Naive thymus-derived CD4-positive, alpha-beta T cell (primary cell): ENCODE results near the gene GATAD1. TPM values are rescaled to one million over a fixed set of nuclear protein-coding genes. Genes with fewer than 3 reads are reported as not detected.
"Not testable (repeated sequence)": the region's sequence is repeated elsewhere in the genome, so short reads cannot be mapped to it uniquely, and the experiment has no call there.

Source experiments
- ATAC-seq: fragments of 150-1000 bp; cut with Tn5 transposase; 2 replicates; pipeline ENCODE4 v1.10.0; 2021; ENCODE audit warnings: mild to moderate bottlenecking, moderate library complexity
- CTCF ChIA-PET: fragments of 350-600 bp; sonication (Branson Sonifier 250); formaldehyde crosslinking; loops from one replicate; lab custom pipeline; 2021; ENCODE audit warnings: antibody characterized with exemption; lab: Charles Lee
- POLR2A ChIA-PET: fragments of 350-600 bp; sonication (Branson Sonifier 250); formaldehyde crosslinking; loops from one replicate; lab custom pipeline; 2021; ENCODE audit warnings: antibody characterized with exemption, inconsistent platforms; lab: Charles Lee
- DNase-seq, 9 donors: peaks; one replicate each; pipeline versions ENCODE4 v3.0.0 to v3.0.0-alpha.2; 2020 to 2022; ENCODE audit warnings: mixed read lengths in 1 of 9
- H3K27ac ChIP-seq: one replicate; pipeline ENCODE4 v1.7.0; 2013; ENCODE audit warnings: mild to moderate bottlenecking, low read depth, low read length, moderate library complexity
- H3K27me3 ChIP-seq, 2 donors: one replicate each; pipeline ENCODE4 v1.7.0; 2013; ENCODE audit warnings: low read length in 2 of 2, mild to moderate bottlenecking in 2 of 2, moderate library complexity in 2 of 2; ENCODE audit not compliant: control insufficient read depth in 2 of 2, insufficient read depth in 2 of 2
- H3K36me3 ChIP-seq, 3 experiments: 1 replicate in 2 of 3; 2 replicates in 1 of 3; pipeline ENCODE4 v1.7.0; 2013; ENCODE audit warnings: low read length in 3 of 3, mild to moderate bottlenecking in 3 of 3, moderate library complexity in 1 of 3; ENCODE audit not compliant: insufficient read depth in 3 of 3, control insufficient read depth in 2 of 3
- H3K4me1 ChIP-seq, 2 donors: one replicate each; pipeline ENCODE4 v1.7.0; 2013; ENCODE audit warnings: low read length in 2 of 2, mild to moderate bottlenecking in 2 of 2, moderate library complexity in 1 of 2; ENCODE audit not compliant: control insufficient read depth in 2 of 2, insufficient read depth in 2 of 2
- H3K4me3 ChIP-seq: 2 replicates; pipeline ENCODE4 v1.7.0; 2013; ENCODE audit warnings: mild to moderate bottlenecking, low read length
- H3K9me3 ChIP-seq, 3 experiments: 1 replicate in 2 of 3; 2 replicates in 1 of 3; pipeline ENCODE4 v1.7.0; 2013; ENCODE audit warnings: low read length in 3 of 3; ENCODE audit not compliant: control insufficient read depth in 2 of 3
- H3K27ac Mint-ChIP-seq, 9 donors: one replicate each; pipeline ENCODE4 v1.8.0; 2020 to 2022; ENCODE audit warnings: mixed read lengths in 9 of 9, mild to moderate bottlenecking in 8 of 9, moderate library complexity in 5 of 9, inconsistent platforms in 2 of 9
- H3K27me3 Mint-ChIP-seq, 5 donors: one replicate each; pipeline ENCODE4 v1.8.0; 2021 to 2022; ENCODE audit warnings: mixed read lengths in 5 of 5, mild to moderate bottlenecking in 1 of 5
- H3K36me3 Mint-ChIP-seq, 5 donors: one replicate each; pipeline ENCODE4 v1.8.0; 2020 to 2022; ENCODE audit warnings: mixed read lengths in 5 of 5, mild to moderate bottlenecking in 3 of 5, inconsistent platforms in 1 of 5
- H3K4me1 Mint-ChIP-seq, 7 donors: one replicate each; pipeline ENCODE4 v1.8.0; 2020 to 2022; ENCODE audit warnings: mixed read lengths in 7 of 7, mild to moderate bottlenecking in 3 of 7, inconsistent platforms in 1 of 7
- H3K4me3 Mint-ChIP-seq, 10 donors: one replicate each; pipeline ENCODE4 v1.8.0; 2020 to 2022; ENCODE audit warnings: mild to moderate bottlenecking in 10 of 10, mixed read lengths in 10 of 10, moderate library complexity in 6 of 10, inconsistent platforms in 2 of 10
- H3K9me3 Mint-ChIP-seq, 11 donors: one replicate each; pipeline ENCODE4 v1.8.0; 2020 to 2022; ENCODE audit warnings: mixed read lengths in 11 of 11, mild to moderate bottlenecking in 4 of 11, inconsistent platforms in 1 of 11, moderate library complexity in 1 of 11
- intact Hi-C, 2 donors: fragments of 100-400 bp; cut with micrococcal nuclease; formaldehyde crosslinking; loops; one replicate each; pipeline ENCODE4 v1.15.1; 2023
- polyA plus RNA-seq, 2 donors: library from polyadenylated mRNA; unstranded; fragments of 300-500 nt; fragmentation: Illumina TruSeq; gene quantifications; one replicate each; pipeline ENCODE4 v1.2.3, GENCODE V29; 2021
- total RNA-seq, 6 experiments: library from RNA in 5 of 6; stranded (reverse) in 5 of 6; gene quantifications; 1 replicate in 5 of 6; 2 replicates in 1 of 6; pipeline ENCODE4 v1.2.3 and lab custom pipeline; 2021 to 2026

Gene GATAD1
- total and polyA plus RNA-seq, 7 experiments from 2014 or later, result 5.3 to 34.7 (median 22.3) TPM

- intact Hi-C loops, result no loop called here
- Mint-ChIP-seq H3K4me1 (peaks cover 0 to 6% (median 0%) of the 10 kb centered on the region in 7 donors), H3K9me3 (no peaks in the 10 kb centered on the region), H3K27me3 (peaks cover 0 to 7% (median 5%) of the 10 kb centered on the region in 5 donors), H3K4me3 (no peak overlapping the region), H3K36me3 (no peaks in the 10 kb centered on the region), H3K27ac (no peak overlapping the region)
- Histone ChIP-seq H3K27ac (no peak overlapping the region), H3K4me1 (no peaks in the 10 kb centered on the region), H3K27me3 (no peaks in the 10 kb centered on the region), H3K9me3 (no peaks in the 10 kb centered on the region), H3K4me3 (no peak overlapping the region), H3K36me3 (no peaks in the 10 kb centered on the region)
- ATAC-seq (no peak), DNase-seq (no peak)
- ChIA-PET CTCF (no interaction called here), POLR2A (no interaction called here)
Measured at GRCh38 chr7:92433019-92433418, 14.3 kb upstream of the GATAD1 start.

- Histone ChIP-seq H3K36me3 (no peaks in the 10 kb centered on the region), H3K27me3 (no peaks in the 10 kb centered on the region), H3K4me1 (no peaks in the 10 kb centered on the region), H3K4me3 (no peak overlapping the region), H3K9me3 (no peaks in the 10 kb centered on the region), H3K27ac (no peak overlapping the region)
- DNase-seq, result no peak
- intact Hi-C loops, result no loop called here
- Mint-ChIP-seq H3K4me3 (no peak overlapping the region), H3K27ac (peak overlapping the region in 2 of 9 donors; percentile 46 to 59), H3K27me3 (peaks cover 0 to 11% (median 0%) of the 10 kb centered on the region in 5 donors), H3K4me1 (no peaks in the 10 kb centered on the region), H3K9me3 (no peaks in the 10 kb centered on the region), H3K36me3 (no peaks in the 10 kb centered on the region)
- POLR2A ChIA-PET, result no interaction called here
- no peak for ATAC-seq
- CTCF ChIA-PET, result interaction anchor here (0.6 kb wide), 2 partner anchors 29 to 151 kb away, joined by 4 to 6 read pairs; no protein-coding TSS in a partner anchor
Measured at GRCh38 chr7:92435542-92435941, 11.7 kb upstream of the GATAD1 start.

GRCh38 chr7:92436612-92437445 lies 10.5 kb upstream of the GATAD1 start:
- ATAC-seq (no peak), DNase-seq (no peak)
- Mint-ChIP-seq H3K4me1 (peaks cover 0 to 5% (median 0%) of the 10 kb centered on the region in 7 donors), H3K9me3 (no peaks in the 10 kb centered on the region), H3K27me3 (peaks cover 0 to 12% (median 0%) of the 10 kb centered on the region in 5 donors), H3K27ac (no peak overlapping the region), H3K4me3 (no peak overlapping the region), H3K36me3 (no peaks in the 10 kb centered on the region)
- Histone ChIP-seq H3K27me3 (no peaks in the 10 kb centered on the region), H3K4me3 (no peak overlapping the region), H3K27ac (no peak overlapping the region), H3K9me3 (no peaks in the 10 kb centered on the region), H3K36me3 (no peaks in the 10 kb centered on the region), H3K4me1 (no peaks in the 10 kb centered on the region)
- intact Hi-C loops, result no loop called here
- POLR2A ChIA-PET, result interaction anchor here (1.2 kb wide), 1 partner anchor 53 kb away, joined by 3 read pairs; no protein-coding TSS in a partner anchor
- CTCF ChIA-PET, result no interaction called here

GRCh38 chr7:92437956-92438491 lies 9.3 kb upstream of the GATAD1 start:
- Histone ChIP-seq H3K9me3 (no peaks in the 10 kb centered on the region), H3K4me3 (no peak overlapping the region), H3K36me3 (no peaks in the 10 kb centered on the region), H3K4me1 (no peaks in the 10 kb centered on the region), H3K27me3 (no peaks in the 10 kb centered on the region), H3K27ac (no peak overlapping the region)
- intact Hi-C loops, result no loop called here
- ChIA-PET CTCF (no interaction called here), POLR2A (interaction anchor here (1.2 kb wide), 1 partner anchor 52 kb away, joined by 3 read pairs; no protein-coding TSS in a partner anchor)
- Mint-ChIP-seq H3K4me3 (no peak overlapping the region), H3K36me3 (no peaks in the 10 kb centered on the region), H3K27me3 (peaks cover 0 to 18% (median 0%) of the 10 kb centered on the region in 5 donors), H3K9me3 (no peaks in the 10 kb centered on the region), H3K4me1 (peaks cover 0 to 5% (median 0%) of the 10 kb centered on the region in 7 donors), H3K27ac (no peak overlapping the region)
- DNase-seq (no peak), ATAC-seq (no peak)

DNA sequence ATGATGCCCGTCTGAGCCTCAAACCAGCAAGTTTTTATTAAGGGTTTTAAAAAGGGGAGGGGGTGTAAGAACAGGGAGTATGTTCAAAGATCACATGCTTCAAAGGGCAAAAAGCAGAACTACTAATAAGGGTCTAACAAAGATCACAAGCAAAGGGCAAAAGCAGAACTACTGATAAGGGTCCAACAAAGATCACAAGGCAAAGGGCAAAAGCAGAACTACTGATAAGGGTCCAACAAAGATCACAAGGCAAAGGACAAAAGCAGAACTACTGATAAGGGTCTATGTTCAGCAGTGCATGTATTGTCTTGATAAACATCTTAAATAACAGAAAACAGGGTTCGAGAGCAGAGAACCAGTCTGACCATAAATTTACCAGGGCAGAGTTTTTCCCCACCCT lies 4.6 kb upstream of the GATAD1 start:
- Mint-ChIP-seq H3K27ac (peak overlapping the region in 6 of 9 donors; percentile 9 to 67 (median 40)), H3K27me3 (peaks cover 0 to 18% (median 0%) of the 10 kb centered on the region in 5 donors), H3K4me1 (peaks cover 0 to 29% (median 8%) of the 10 kb centered on the region in 7 donors)
- H3K36me3 Mint-ChIP-seq, H3K4me3 ChIP-seq, DNase-seq, H3K9me3 Mint-ChIP-seq, H3K27me3 ChIP-seq, ATAC-seq, H3K4me3 Mint-ChIP-seq, POLR2A ChIA-PET, H3K27ac ChIP-seq, H3K4me1 ChIP-seq, H3K36me3 ChIP-seq, H3K9me3 ChIP-seq, intact Hi-C loops, CTCF ChIA-PET: not testable (repeated sequence)

DNA sequence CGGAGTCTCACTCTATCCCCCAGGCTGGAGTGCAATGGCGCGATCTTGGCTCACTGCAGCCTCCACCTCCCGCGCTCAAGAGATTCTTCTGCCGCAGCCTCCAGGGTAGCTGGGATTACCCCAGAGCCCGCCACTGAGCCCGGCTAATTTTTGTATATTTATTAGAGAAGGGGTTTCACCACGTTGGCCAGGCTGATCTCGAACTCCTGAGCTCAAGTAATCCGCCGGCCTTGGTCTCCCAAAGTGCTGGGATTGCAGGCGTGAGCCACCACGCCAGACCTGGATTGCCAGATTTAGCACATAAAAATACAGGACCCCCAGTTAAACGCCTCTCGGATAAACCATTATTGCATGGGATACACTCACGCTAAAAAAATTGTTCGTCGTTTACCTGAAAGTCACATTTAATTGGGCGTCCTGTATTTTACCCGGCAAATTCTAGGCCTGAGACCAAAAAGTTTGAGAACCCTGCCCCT lies 375 bp upstream of the GATAD1 start:
- Histone ChIP-seq H3K36me3 (peaks cover 0 to 4% (median 3%) of the 10 kb centered on the region in 3 experiments), H3K9me3 (no peaks in the 10 kb centered on the region), H3K27ac (peak overlapping the region; percentile 95), H3K27me3 (no peaks in the 10 kb centered on the region), H3K4me1 (peaks cover 9 to 14% of the 10 kb centered on the region in 2 donors), H3K4me3 (peak overlapping the region; percentile 63)
- Mint-ChIP-seq H3K4me1 (peaks cover 6 to 38% (median 17%) of the 10 kb centered on the region in 7 donors), H3K27me3 (peaks cover 0 to 5% (median 0%) of the 10 kb centered on the region in 5 donors), H3K27ac (peak overlapping the region; percentile 93 to 98 (median 95)), H3K36me3 (peaks cover 0 to 7% (median 6%) of the 10 kb centered on the region in 5 donors), H3K9me3 (no peaks in the 10 kb centered on the region), H3K4me3 (peak overlapping the region; percentile 81 to 97 (median 90))
- CTCF ChIA-PET, result interaction anchor here (0.7 to 3.1 kb wide), 10 partner anchors 11 to 567 kb away, joined by 3 to 41 read pairs (median 5); partner anchors contain the start of genes MTERF1, PEX1 and RBM48
- ATAC-seq, result no peak
- intact Hi-C loops, result loop anchor here (1.0 to 5.0 kb wide), 20 partner anchors 14 to 1992 kb away; partner anchors contain the start of genes AKAP9 (in 2 of the 2), CYP51A1 (in 2 of the 2), VPS50 (in 2 of the 2) and CDK6 (in 1 of the 2)
- POLR2A ChIA-PET, result interaction anchor here (0.7 to 3.3 kb wide), 14 partner anchors 16 to 786 kb away, joined by 3 to 34 read pairs (median 5); partner anchors contain the start of genes ANKIB1, CYP51A1, KRIT1 and MTERF1
- DNase-seq, result peak in 2 of 9 donors; percentile 77 to 87
